ENCODE results near the gene SLX4IP. TPM values are rescaled to one million over a fixed set of nuclear protein-coding genes. Genes with fewer than 3 reads are reported as not detected.

Gene SLX4IP
- polyA plus RNA-seq, 3 donors = 0.76 to 2.5 (median 1.1) TPM

GRCh38 chr20:10524643-10525042 lies 89.5 kb downstream of the SLX4IP start:
- Mint-ChIP-seq H3K36me3 (peaks cover 14 to 16% of the 10 kb centered on the region in 2 donors), H3K9me3 (peaks cover 0 to 2% (median 0%) of the 10 kb centered on the region in 7 donors)

GRCh38 chr20:10527781-10528180 lies 92.7 kb downstream of the SLX4IP start:
- H3K4me3 ChIP-seq (replicated peaks in 1 of 3; ENCODE audit: low read depth in 2 of 3, low read length in 3 of 3) = no peak overlapping the region
- intact Hi-C loops (cut with micrococcal nuclease) = loop anchor here in 1 of 2 donors (10.0 kb wide), 1 partner anchor 53 kb away; no protein-coding TSS in a partner anchor
- H3K4me2 ChIP-seq (replicated peaks; ENCODE audit: extremely low read depth, low read length, poor library complexity, severe bottlenecking) = no peak overlapping the region
- no peaks in the 10 kb centered on the region for H3K4me1 ChIP-seq (ENCODE audit: control insufficient read depth in 1 of 2, insufficient read depth in 2 of 2, low read length in 2 of 2)
- H3K27me3 ChIP-seq (ENCODE audit: control insufficient read depth in 2 of 2, insufficient read depth in 2 of 2, low read length in 2 of 2) = no peaks in the 10 kb centered on the region
- H3K79me2 ChIP-seq (ENCODE audit: insufficient read depth, low read length) = no peaks in the 10 kb centered on the region
- no peaks in the 10 kb centered on the region for H3K36me3 ChIP-seq (replicated peaks in 1 of 2; ENCODE audit: control insufficient read depth in 1 of 2, insufficient read depth in 2 of 2, low read length in 2 of 2)
- H4K20me1 ChIP-seq (ENCODE audit: insufficient read depth, low read length) = no peaks in the 10 kb centered on the region
- Mint-ChIP-seq H3K27me3 (ENCODE audit: low read depth in 3 of 3) (no peaks in the 10 kb centered on the region), H3K4me3 (no peak overlapping the region), H3K9me3 (no peaks in the 10 kb centered on the region), H3K4me1 (peaks cover 13% of the 10 kb centered on the region), H3K36me3 (peaks cover 9 to 21% of the 10 kb centered on the region in 2 donors), H3K27ac (peak overlapping the region in 1 of 7 donors; percentile 66)
- H3K9me3 ChIP-seq (replicated peaks in 1 of 2; ENCODE audit: control insufficient read depth in 1 of 2, insufficient read depth in 1 of 2, low read length in 2 of 2) = no peaks in the 10 kb centered on the region
- H3K27ac ChIP-seq (ENCODE audit: low read depth in 1 of 2, low read length in 2 of 2) = no peak overlapping the region
- DNase-seq = no peak
- WGBS (ENCODE audit: insufficient coverage) = no CpG with 5 or more reads among the region's 3 CpGs
- no peak for TF ChIP-seq CTCF (IDR thresholded peaks at IDR 0.05)
- no peak overlapping the region for H2AFZ ChIP-seq (ENCODE audit: insufficient read depth, low read depth, low read length, poor library complexity, severe bottlenecking)
- H3K9ac ChIP-seq (ENCODE audit: insufficient read depth, low read length, poor library complexity, severe bottlenecking) = no peak overlapping the region

More at GRCh38 chr20:10524643-10525042, 89.5 kb downstream of the SLX4IP start:
- H3K36me3 ChIP-seq (replicated peaks in 1 of 2; ENCODE audit: control insufficient read depth in 1 of 2, insufficient read depth in 2 of 2, low read length in 2 of 2) = no peaks in the 10 kb centered on the region
- no peaks in the 10 kb centered on the region for H4K20me1 ChIP-seq (ENCODE audit: insufficient read depth, low read length)
- no peak for DNase-seq
- no peak overlapping the region for H3K4me2 ChIP-seq (replicated peaks; ENCODE audit: extremely low read depth, low read length, poor library complexity, severe bottlenecking)
- no peak for TF ChIP-seq CTCF (IDR thresholded peaks at IDR 0.05)
- intact Hi-C loops (cut with micrococcal nuclease) = loop anchor here in 1 of 2 donors (10.0 kb wide), 1 partner anchor 50 kb away; no protein-coding TSS in a partner anchor
- H3K9ac ChIP-seq (ENCODE audit: insufficient read depth, low read length, poor library complexity, severe bottlenecking) = no peak overlapping the region
- no peak overlapping the region for H3K27ac ChIP-seq (ENCODE audit: low read depth in 1 of 2, low read length in 2 of 2)
- no peaks in the 10 kb centered on the region for H3K27me3 ChIP-seq (ENCODE audit: control insufficient read depth in 2 of 2, insufficient read depth in 2 of 2, low read length in 2 of 2)
- peaks cover 15% of the 10 kb centered on the region for H3K4me1 Mint-ChIP-seq
- 79% methylated on average over 2 of the region's 4 CpGs for WGBS (ENCODE audit: insufficient coverage)
- no peak overlapping the region for H2AFZ ChIP-seq (ENCODE audit: insufficient read depth, low read depth, low read length, poor library complexity, severe bottlenecking)
- no peaks in the 10 kb centered on the region for H3K9me3 ChIP-seq (replicated peaks in 1 of 2; ENCODE audit: control insufficient read depth in 1 of 2, insufficient read depth in 1 of 2, low read length in 2 of 2)
- H3K4me1 ChIP-seq (ENCODE audit: control insufficient read depth in 1 of 2, insufficient read depth in 2 of 2, low read length in 2 of 2) = peaks cover 8 to 10% of the 10 kb centered on the region in 2 donors
- H3K4me3 Mint-ChIP-seq = no peak overlapping the region
- H3K27me3 Mint-ChIP-seq (ENCODE audit: low read depth in 3 of 3) = no peaks in the 10 kb centered on the region
- H3K4me3 ChIP-seq (replicated peaks in 1 of 3; ENCODE audit: low read depth in 2 of 3, low read length in 3 of 3) = no peak overlapping the region
- no peak overlapping the region for H3K27ac Mint-ChIP-seq
- H3K79me2 ChIP-seq (ENCODE audit: insufficient read depth, low read length) = no peaks in the 10 kb centered on the region

Measured in CD14-positive monocyte (primary cell).